GM20000 (cell line): ENCODE measurements around the gene RBSN.

Source experiments
- DNase-seq: peaks from one replicate; pipeline ENCODE4 v3.0.0; 2012; ENCODE audit warnings: low spot score
- TF ChIP-seq, protein P1 (sequence below): IDR thresholded peaks from 2 replicates; pipeline ENCODE4 v1.5.1; 2012; ENCODE audit warnings: mild to moderate bottlenecking, control low read depth; ENCODE audit errors: extremely low read depth, missing control alignments

Gene RBSN

GRCh38 chr3:15108869-15109268 lies 9.9 kb upstream of the RBSN start:
- TF ChIP-seq, protein P1, sequence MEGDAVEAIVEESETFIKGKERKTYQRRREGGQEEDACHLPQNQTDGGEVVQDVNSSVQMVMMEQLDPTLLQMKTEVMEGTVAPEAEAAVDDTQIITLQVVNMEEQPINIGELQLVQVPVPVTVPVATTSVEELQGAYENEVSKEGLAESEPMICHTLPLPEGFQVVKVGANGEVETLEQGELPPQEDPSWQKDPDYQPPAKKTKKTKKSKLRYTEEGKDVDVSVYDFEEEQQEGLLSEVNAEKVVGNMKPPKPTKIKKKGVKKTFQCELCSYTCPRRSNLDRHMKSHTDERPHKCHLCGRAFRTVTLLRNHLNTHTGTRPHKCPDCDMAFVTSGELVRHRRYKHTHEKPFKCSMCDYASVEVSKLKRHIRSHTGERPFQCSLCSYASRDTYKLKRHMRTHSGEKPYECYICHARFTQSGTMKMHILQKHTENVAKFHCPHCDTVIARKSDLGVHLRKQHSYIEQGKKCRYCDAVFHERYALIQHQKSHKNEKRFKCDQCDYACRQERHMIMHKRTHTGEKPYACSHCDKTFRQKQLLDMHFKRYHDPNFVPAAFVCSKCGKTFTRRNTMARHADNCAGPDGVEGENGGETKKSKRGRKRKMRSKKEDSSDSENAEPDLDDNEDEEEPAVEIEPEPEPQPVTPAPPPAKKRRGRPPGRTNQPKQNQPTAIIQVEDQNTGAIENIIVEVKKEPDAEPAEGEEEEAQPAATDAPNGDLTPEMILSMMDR: no peak
- no peak for DNase-seq

GRCh38 chr3:15108082-15108545 lies 9.2 kb upstream of the RBSN start:
- TF ChIP-seq, protein P1: peak; percentile 93
- peak; percentile 86 for DNase-seq

GRCh38 chr3:15107075-15107947 lies 8.4 kb upstream of the RBSN start:
- no peak for DNase-seq
- TF ChIP-seq, protein P1: no peak

DNA sequence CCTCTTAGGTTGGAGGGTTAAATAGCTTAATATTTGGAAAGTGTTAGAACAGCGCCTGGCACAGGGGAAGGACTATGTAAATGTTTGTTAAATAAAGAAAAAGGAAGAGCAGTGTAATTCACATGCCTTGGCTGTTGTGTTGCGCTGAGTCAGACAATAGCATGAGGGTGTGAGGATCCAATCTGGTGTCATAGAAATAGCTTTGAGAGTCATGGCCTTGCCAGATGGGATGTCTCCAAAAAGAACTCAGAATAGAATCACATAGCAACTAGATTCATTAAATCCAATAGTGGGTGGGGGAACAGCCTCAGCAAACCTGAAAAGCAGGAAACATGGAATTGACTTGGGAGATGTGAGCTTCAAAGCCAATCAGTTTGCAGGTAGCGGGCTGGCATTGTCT lies 3.9 kb upstream of the RBSN start:
- TF ChIP-seq, protein P1: no peak
- no peak for DNase-seq

DNA sequence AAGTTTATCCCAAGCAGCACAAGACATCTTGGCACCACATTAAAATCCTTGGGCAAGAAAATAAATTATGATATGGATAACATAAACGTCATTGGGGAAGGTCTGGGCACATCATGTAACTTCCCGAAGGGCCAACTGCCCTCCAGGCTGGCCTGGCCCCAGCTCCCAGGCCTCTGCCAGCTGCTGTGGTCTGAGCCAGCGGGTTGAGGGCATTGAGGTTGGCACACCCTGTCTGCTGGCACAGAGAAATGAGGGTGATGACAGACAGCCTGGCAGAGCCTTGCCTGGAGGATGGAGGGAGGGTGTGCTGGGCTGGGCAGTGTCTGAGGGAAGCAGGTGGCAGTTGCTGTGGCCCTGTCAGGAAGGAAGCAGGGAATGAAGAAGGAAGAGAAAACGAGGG lies 3.3 kb upstream of the RBSN start:
- no peak for DNase-seq

GRCh38 chr3:15099364-15100098 lies 583 bp upstream of the RBSN start:
- DNase-seq: no peak
- TF ChIP-seq, protein P1: no peak

More for the DNA sequence above, 3.3 kb upstream of the RBSN start:
- TF ChIP-seq, protein P1: no peak

GRCh38 chr3:15097891-15098290 lies 1.1 kb downstream of the RBSN start:
- DNase-seq: no peak
- TF ChIP-seq, protein P1: no peak
